SK-N-SH (cell line): ENCODE measurements around the gene PPRC1.

Experiments used
- SIN3A ChIP-seq: IDR thresholded peaks from 2 replicates; pipeline ENCODE4 v1.6.1; 2012; ENCODE audit warnings: low read depth, mild to moderate bottlenecking, low read length, moderate library complexity, borderline replicate concordance
- TF ChIP-seq, protein P1 (sequence below): fragments of 200-600 bp; sonication (generic); IDR thresholded peaks from 2 replicates; pipeline ENCODE4 v1.6.1; 2017; ENCODE audit warnings: antibody characterized with exemption, mild to moderate bottlenecking, moderate library complexity

DNA sequence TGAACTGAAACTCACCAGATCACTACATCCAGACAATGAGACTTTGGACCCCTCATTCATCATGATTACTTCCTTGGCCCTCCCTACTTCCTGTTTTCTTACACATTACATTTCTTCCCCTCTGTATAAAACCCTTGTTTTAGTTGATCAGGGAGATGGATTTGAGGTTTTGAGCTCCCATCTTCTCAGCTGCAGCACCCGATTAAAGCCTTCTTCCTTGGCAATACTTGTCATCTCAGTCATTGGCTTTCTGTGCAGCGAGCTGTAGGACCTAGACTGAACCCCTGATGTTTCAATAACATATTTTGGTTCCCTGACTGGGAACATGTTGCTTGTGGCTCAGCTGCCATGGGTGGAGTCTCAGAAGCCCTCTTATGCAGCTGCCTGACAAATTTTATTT, 52.4 kb downstream of the PPRC1 start:
- TF ChIP-seq SIN3A: no peak
- TF ChIP-seq, protein P1, sequence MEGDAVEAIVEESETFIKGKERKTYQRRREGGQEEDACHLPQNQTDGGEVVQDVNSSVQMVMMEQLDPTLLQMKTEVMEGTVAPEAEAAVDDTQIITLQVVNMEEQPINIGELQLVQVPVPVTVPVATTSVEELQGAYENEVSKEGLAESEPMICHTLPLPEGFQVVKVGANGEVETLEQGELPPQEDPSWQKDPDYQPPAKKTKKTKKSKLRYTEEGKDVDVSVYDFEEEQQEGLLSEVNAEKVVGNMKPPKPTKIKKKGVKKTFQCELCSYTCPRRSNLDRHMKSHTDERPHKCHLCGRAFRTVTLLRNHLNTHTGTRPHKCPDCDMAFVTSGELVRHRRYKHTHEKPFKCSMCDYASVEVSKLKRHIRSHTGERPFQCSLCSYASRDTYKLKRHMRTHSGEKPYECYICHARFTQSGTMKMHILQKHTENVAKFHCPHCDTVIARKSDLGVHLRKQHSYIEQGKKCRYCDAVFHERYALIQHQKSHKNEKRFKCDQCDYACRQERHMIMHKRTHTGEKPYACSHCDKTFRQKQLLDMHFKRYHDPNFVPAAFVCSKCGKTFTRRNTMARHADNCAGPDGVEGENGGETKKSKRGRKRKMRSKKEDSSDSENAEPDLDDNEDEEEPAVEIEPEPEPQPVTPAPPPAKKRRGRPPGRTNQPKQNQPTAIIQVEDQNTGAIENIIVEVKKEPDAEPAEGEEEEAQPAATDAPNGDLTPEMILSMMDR: no peak
